Progenitor cell of endocrine pancreas (in vitro differentiated cells): ENCODE measurements around the gene LGMN. TPM values are rescaled to one million over a fixed set of nuclear protein-coding genes. Genes with fewer than 3 reads are reported as not detected.

Experiments
- DNase-seq: peaks from one replicate; pipeline ENCODE4 v3.0.0; 2021; ENCODE audit warnings: low spot score; ENCODE audit not compliant: unreplicated experiment
- H3K27ac Mint-ChIP-seq: 2 replicates; pipeline ENCODE4 v1.8.0; 2021; ENCODE audit warnings: mild to moderate bottlenecking, moderate library complexity, mixed read lengths
- H3K27me3 Mint-ChIP-seq: 2 replicates; pipeline ENCODE4 v1.8.0; 2021; ENCODE audit warnings: mixed read lengths
- H3K36me3 Mint-ChIP-seq: 2 replicates; pipeline ENCODE4 v1.8.0; 2022; ENCODE audit warnings: mixed read lengths; ENCODE audit not compliant: insufficient read depth
- H3K4me1 Mint-ChIP-seq: 2 replicates; pipeline ENCODE4 v1.8.0; 2021; ENCODE audit warnings: low read depth, mixed read lengths
- H3K4me3 Mint-ChIP-seq: 2 replicates; pipeline ENCODE4 v1.8.0; 2021; ENCODE audit warnings: low read depth, mild to moderate bottlenecking, moderate library complexity, mixed read lengths
- H3K9me3 Mint-ChIP-seq: 2 replicates; pipeline ENCODE4 v1.8.0; 2021; ENCODE audit warnings: low read depth, mixed read lengths
- CTCF ChIP-seq: fragments of 200-600 bp; sonication (generic); IDR thresholded peaks from one replicate; pipeline ENCODE4 v1.5.0; 2021; ENCODE audit warnings: antibody characterized with exemption, mild to moderate bottlenecking; ENCODE audit not compliant: unreplicated experiment
- total RNA-seq: library from RNA; stranded (reverse); gene quantifications from 2 replicates; pipeline ENCODE4 v1.2.1, GENCODE V29; 2021

Gene LGMN
- total RNA-seq, 1 donor from 2014 or later: 63.3 TPM

DNA sequence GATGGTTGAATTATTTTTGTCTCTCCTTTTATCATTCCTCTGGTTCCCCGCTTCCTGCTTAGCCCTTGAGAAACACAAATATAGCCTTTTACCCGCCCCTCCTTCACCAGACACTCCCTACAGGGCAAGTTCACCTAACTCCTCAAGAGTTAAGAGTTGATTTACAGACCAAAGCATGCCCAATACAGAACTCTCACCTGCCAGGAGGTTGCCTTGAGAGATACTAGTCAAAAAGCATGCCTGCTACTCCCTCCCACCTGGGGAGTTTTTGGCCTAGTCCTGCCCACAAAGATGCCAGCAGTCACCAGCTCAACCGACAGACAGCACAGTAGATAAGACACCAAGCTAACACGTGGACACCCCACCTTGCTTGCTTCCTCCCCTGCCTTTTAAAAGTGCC lies 11.2 kb downstream of the LGMN start:
- H3K27ac Mint-ChIP-seq: no peak overlapping the region
- H3K27me3 Mint-ChIP-seq: no peaks in the 10 kb centered on the region
- H3K4me3 Mint-ChIP-seq: no peak overlapping the region
- no peak for DNase-seq
- TF ChIP-seq CTCF: no peak
- peaks cover 12% of the 10 kb centered on the region for H3K36me3 Mint-ChIP-seq
- H3K4me1 Mint-ChIP-seq: peaks cover 20% of the 10 kb centered on the region
- peaks cover 3% of the 10 kb centered on the region for H3K9me3 Mint-ChIP-seq

DNA sequence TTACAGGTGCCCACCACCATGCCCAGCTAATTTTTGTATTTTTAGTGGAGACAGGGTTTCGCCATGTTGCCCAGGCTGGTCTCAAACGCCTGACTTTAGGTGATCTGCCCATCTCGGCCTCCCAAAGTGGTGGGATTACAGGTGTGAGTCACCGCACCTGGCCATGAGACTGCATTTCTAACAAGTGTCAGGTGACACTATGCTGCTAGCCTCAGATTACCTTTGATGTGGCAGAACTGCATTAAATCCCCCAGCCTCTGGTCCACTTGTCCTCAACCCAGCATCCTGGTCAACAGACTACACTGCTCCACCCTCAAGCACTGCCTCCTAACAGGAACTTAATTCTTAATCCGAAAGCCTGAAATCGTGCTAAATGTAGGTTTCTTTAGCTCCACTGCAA lies 13.1 kb downstream of the LGMN start:
- no peak for DNase-seq
- TF ChIP-seq CTCF: no peak
- H3K9me3 Mint-ChIP-seq: peaks cover 3% of the 10 kb centered on the region
- no peaks in the 10 kb centered on the region for H3K27me3 Mint-ChIP-seq
- peaks cover 20% of the 10 kb centered on the region for H3K4me1 Mint-ChIP-seq
- H3K4me3 Mint-ChIP-seq: no peak overlapping the region
- H3K27ac Mint-ChIP-seq: no peak overlapping the region
- peaks cover 20% of the 10 kb centered on the region for H3K36me3 Mint-ChIP-seq

GRCh38 chr14:92734618-92735017 lies 13.8 kb downstream of the LGMN start:
- peaks cover 3% of the 10 kb centered on the region for H3K9me3 Mint-ChIP-seq
- H3K27me3 Mint-ChIP-seq: no peaks in the 10 kb centered on the region
- peaks cover 22% of the 10 kb centered on the region for H3K4me1 Mint-ChIP-seq
- no peak overlapping the region for H3K4me3 Mint-ChIP-seq
- DNase-seq: no peak
- H3K27ac Mint-ChIP-seq: no peak overlapping the region
- H3K36me3 Mint-ChIP-seq: peaks cover 24% of the 10 kb centered on the region
- no peak for TF ChIP-seq CTCF

DNA sequence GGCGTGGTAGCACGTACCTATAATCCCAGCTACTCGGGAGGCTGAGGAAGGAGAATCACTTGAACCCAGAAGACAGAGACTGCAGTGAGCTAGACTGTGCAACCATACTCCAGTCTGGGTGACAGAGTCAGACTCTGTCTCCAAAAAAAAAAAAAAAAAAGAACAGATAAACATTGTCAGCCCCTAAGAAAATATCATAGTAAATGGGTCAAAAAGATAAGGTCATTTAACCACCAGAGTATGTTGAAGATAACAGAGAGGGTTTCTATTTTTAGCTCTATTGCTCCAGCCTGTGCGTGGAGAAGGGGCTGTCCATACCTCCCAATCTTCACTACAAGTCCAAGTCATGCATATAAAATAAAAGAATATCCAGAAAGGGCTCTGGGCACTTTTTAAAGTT lies 15.4 kb downstream of the LGMN start:
- H3K27ac Mint-ChIP-seq: no peak overlapping the region
- H3K36me3 Mint-ChIP-seq: peaks cover 23% of the 10 kb centered on the region
- H3K4me1 Mint-ChIP-seq: peaks cover 22% of the 10 kb centered on the region
- H3K27me3 Mint-ChIP-seq: no peaks in the 10 kb centered on the region
- H3K4me3 Mint-ChIP-seq: no peak overlapping the region
- peaks cover 3% of the 10 kb centered on the region for H3K9me3 Mint-ChIP-seq
- no peak for DNase-seq
- TF ChIP-seq CTCF: no peak

DNA sequence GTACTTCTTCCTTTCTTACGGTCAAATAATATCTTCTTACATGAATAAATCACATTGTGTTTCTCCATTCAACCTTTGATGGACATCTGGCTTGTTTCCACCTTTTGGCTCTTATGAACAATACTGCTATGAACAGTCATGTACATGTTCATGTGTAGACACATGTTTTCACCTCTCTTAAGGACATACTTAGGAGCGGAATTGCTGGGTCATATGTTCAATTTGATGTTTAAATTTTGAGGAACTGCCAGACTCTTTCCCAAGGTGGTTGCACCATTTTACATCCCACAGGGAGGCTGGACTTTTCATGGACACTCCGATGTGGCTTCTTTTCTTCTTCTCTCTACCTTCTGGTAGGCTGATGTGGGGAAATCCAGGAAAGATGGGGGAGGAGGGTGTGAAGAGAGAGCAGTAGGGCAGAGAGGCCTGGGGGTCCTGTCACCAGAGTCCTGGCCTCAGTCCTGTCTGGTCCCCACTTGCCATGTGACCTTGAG lies 16.8 kb downstream of the LGMN start:
- Mint-ChIP-seq H3K36me3 (peaks cover 30% of the 10 kb centered on the region), H3K27me3 (no peaks in the 10 kb centered on the region), H3K4me1 (peaks cover 13% of the 10 kb centered on the region), H3K9me3 (peaks cover 8% of the 10 kb centered on the region), H3K27ac (no peak overlapping the region), H3K4me3 (no peak overlapping the region)
- TF ChIP-seq CTCF: no peak
- no peak for DNase-seq
